ENCODE data around the gene EPHB1.

The EPHB1 gene

GRCh38 chr3:135099734-135100355 lies 304.8 kb downstream of the EPHB1 start:
- Mint-ChIP-seq H3K9me3 (no peaks in the 10 kb centered on the region), H3K4me1 (peaks cover 7% of the 10 kb centered on the region), H3K27ac (no peak overlapping the region), H3K4me3 (no peak overlapping the region), H3K27me3 (ENCODE audit: low read depth) (peaks cover 3% of the 10 kb centered on the region), H3K36me3 (ENCODE audit: low read depth) (no peaks in the 10 kb centered on the region)
- no peak for TF ChIP-seq CTCF (IDR thresholded peaks at IDR 0.05; ENCODE audit: unreplicated experiment in 3 of 3)

GRCh38 chr3:135100366-135100765 lies 305.3 kb downstream of the EPHB1 start:
- peaks cover 3% of the 10 kb centered on the region for H3K27me3 Mint-ChIP-seq (ENCODE audit: low read depth)
- H3K36me3 Mint-ChIP-seq (ENCODE audit: low read depth), result no peaks in the 10 kb centered on the region
- H3K9me3 Mint-ChIP-seq, result no peaks in the 10 kb centered on the region
- no peak overlapping the region for H3K4me3 Mint-ChIP-seq
- no peak for TF ChIP-seq CTCF (IDR thresholded peaks at IDR 0.05; ENCODE audit: unreplicated experiment in 3 of 3)
- H3K27ac Mint-ChIP-seq, result no peak overlapping the region
- peaks cover 7% of the 10 kb centered on the region for H3K4me1 Mint-ChIP-seq

- no peak overlapping the region for H3K27ac Mint-ChIP-seq
- H3K36me3 Mint-ChIP-seq (ENCODE audit: low read depth), result no peaks in the 10 kb centered on the region
- H3K4me3 Mint-ChIP-seq, result no peak overlapping the region
- peaks cover 3% of the 10 kb centered on the region for H3K27me3 Mint-ChIP-seq (ENCODE audit: low read depth)
- H3K9me3 Mint-ChIP-seq, result no peaks in the 10 kb centered on the region
- H3K4me1 Mint-ChIP-seq, result peaks cover 7% of the 10 kb centered on the region
- TF ChIP-seq CTCF (IDR thresholded peaks at IDR 0.05; ENCODE audit: unreplicated experiment in 3 of 3), result no peak
Measured at GRCh38 chr3:135103917-135104316, 308.9 kb downstream of the EPHB1 start.

GRCh38 chr3:135106445-135106844 lies 311.4 kb downstream of the EPHB1 start:
- Mint-ChIP-seq H3K36me3 (ENCODE audit: low read depth) (no peaks in the 10 kb centered on the region), H3K27me3 (ENCODE audit: low read depth) (peaks cover 3% of the 10 kb centered on the region), H3K27ac (no peak overlapping the region), H3K9me3 (no peaks in the 10 kb centered on the region), H3K4me3 (no peak overlapping the region), H3K4me1 (peaks cover 7% of the 10 kb centered on the region)
- no peak for TF ChIP-seq CTCF (IDR thresholded peaks at IDR 0.05; ENCODE audit: unreplicated experiment in 3 of 3)

GRCh38 chr3:135107043-135107442 lies 312.0 kb downstream of the EPHB1 start:
- H3K4me3 Mint-ChIP-seq, result no peak overlapping the region
- no peaks in the 10 kb centered on the region for H3K9me3 Mint-ChIP-seq
- no peaks in the 10 kb centered on the region for H3K36me3 Mint-ChIP-seq (ENCODE audit: low read depth)

More at GRCh38 chr3:135107043-135107442, 312.0 kb downstream of the EPHB1 start:
- H3K27ac Mint-ChIP-seq, result no peak overlapping the region
- peaks cover 7% of the 10 kb centered on the region for H3K27me3 Mint-ChIP-seq (ENCODE audit: low read depth)
- no peak for TF ChIP-seq CTCF (IDR thresholded peaks at IDR 0.05; ENCODE audit: unreplicated experiment in 3 of 3)
- H3K4me1 Mint-ChIP-seq, result peaks cover 7% of the 10 kb centered on the region
